BLaER1 treated with 17β-estradiol and CSF1 and Interleukin-3, amounts not matched to agents 10 nM and 100 nM (cell line): ENCODE data around the gene LANCL1.
"Not testable (repeated sequence)": the region's sequence is repeated elsewhere in the genome, so short reads cannot be mapped to it uniquely, and the experiment has no call there.

ENCODE experiments used
- H3K27ac ChIP-seq, 11 experiments: shearing (Covaris generic); formaldehyde crosslinking; 2 replicates each; pipeline ENCODE4 v1.8.1; 2022
- H3K27me3 ChIP-seq, 11 experiments: shearing (Covaris generic); formaldehyde crosslinking; 2 replicates each; pipeline ENCODE4 v1.8.1; 2022
- H3K36me3 ChIP-seq, 11 experiments: shearing (Covaris generic); formaldehyde crosslinking; 2 replicates each; pipeline ENCODE4 v1.8.1; 2022
- H3K4me1 ChIP-seq, 10 experiments: shearing (Covaris generic); formaldehyde crosslinking; 2 replicates each; pipeline ENCODE4 v1.8.1; 2022
- H3K4me2 ChIP-seq, 11 experiments: shearing (Covaris generic); formaldehyde crosslinking; 2 replicates each; pipeline ENCODE4 v1.8.1; 2022
- H3K4me3 ChIP-seq, 10 experiments: shearing (Covaris generic); formaldehyde crosslinking; 2 replicates each; pipeline ENCODE4 v1.8.1; 2022
- H3K9ac ChIP-seq, 11 experiments: shearing (Covaris generic); formaldehyde crosslinking; 2 replicates each; pipeline ENCODE4 v1.8.1; 2022
- H3K9me3 ChIP-seq, 11 experiments: shearing (Covaris generic); formaldehyde crosslinking; replicated peaks in 1 of 11; 2 replicates each; pipeline ENCODE4 v1.8.1; 2022
- H4K20me1 ChIP-seq, 11 experiments: shearing (Covaris generic); formaldehyde crosslinking; 2 replicates each; pipeline ENCODE4 v1.8.1; 2022
- Cebpa-rat ChIP-seq, 11 experiments: shearing (Covaris generic); IDR thresholded peaks; 2 replicates each; pipeline ENCODE4 v1.8.1; 2022

Gene LANCL1

GRCh38 chr2:210432633-210433032 lies 43.9 kb downstream of the LANCL1 start:
- no peak for TF ChIP-seq Cebpa-rat (IDR thresholded peaks at IDR 0.05)
- H3K27me3 ChIP-seq, result no peaks in the 10 kb centered on the region
- H3K4me2 ChIP-seq, result no peak overlapping the region
- peaks cover 49 to 100% (median 93%) of the 10 kb centered on the region in 11 experiments for H3K36me3 ChIP-seq
- no peak overlapping the region for H3K9ac ChIP-seq
- H3K4me1 ChIP-seq, result no peaks in the 10 kb centered on the region
- peaks cover 13 to 33% (median 25%) of the 10 kb centered on the region in 11 experiments for H3K9me3 ChIP-seq
- H4K20me1 ChIP-seq, result no peaks in the 10 kb centered on the region
- H3K4me3 ChIP-seq, result no peak overlapping the region
- no peak overlapping the region for H3K27ac ChIP-seq

GRCh38 chr2:210429403-210430137 lies 47.0 kb downstream of the LANCL1 start:
- H3K27me3 ChIP-seq, result no peaks in the 10 kb centered on the region; a peak in 1 of 22 replicates
- peaks cover 44 to 64% (median 56%) of the 10 kb centered on the region in 11 experiments for H3K9me3 ChIP-seq
- peak overlapping the region in 1 of 11 experiments; percentile 11; a peak in 1 of 22 replicates for H3K27ac ChIP-seq
- no peaks in the 10 kb centered on the region for H3K4me1 ChIP-seq
- no peak for TF ChIP-seq Cebpa-rat (IDR thresholded peaks at IDR 0.05)
- H3K36me3 ChIP-seq, result peaks cover 27 to 90% (median 76%) of the 10 kb centered on the region in 11 experiments
- no peak overlapping the region for H3K4me3 ChIP-seq
- no peak overlapping the region for H3K4me2 ChIP-seq
- no peaks in the 10 kb centered on the region for H4K20me1 ChIP-seq
- no peak overlapping the region for H3K9ac ChIP-seq

GRCh38 chr2:210428393-210429179 lies 48.0 kb downstream of the LANCL1 start:
- H3K27me3 ChIP-seq, result no peaks in the 10 kb centered on the region; a peak in 1 of 22 replicates
- no peak overlapping the region for H3K9ac ChIP-seq
- H3K4me1 ChIP-seq, result no peaks in the 10 kb centered on the region
- peaks cover 21 to 80% (median 69%) of the 10 kb centered on the region in 11 experiments for H3K36me3 ChIP-seq
- no peak for TF ChIP-seq Cebpa-rat (IDR thresholded peaks at IDR 0.05)
- H3K27ac ChIP-seq, result no peak overlapping the region; a peak in 1 of 22 replicates
- no peaks in the 10 kb centered on the region for H4K20me1 ChIP-seq
- H3K4me2 ChIP-seq, result no peak overlapping the region
- H3K9me3 ChIP-seq, result peaks cover 54 to 74% (median 66%) of the 10 kb centered on the region in 11 experiments
- H3K4me3 ChIP-seq, result no peak overlapping the region

DNA sequence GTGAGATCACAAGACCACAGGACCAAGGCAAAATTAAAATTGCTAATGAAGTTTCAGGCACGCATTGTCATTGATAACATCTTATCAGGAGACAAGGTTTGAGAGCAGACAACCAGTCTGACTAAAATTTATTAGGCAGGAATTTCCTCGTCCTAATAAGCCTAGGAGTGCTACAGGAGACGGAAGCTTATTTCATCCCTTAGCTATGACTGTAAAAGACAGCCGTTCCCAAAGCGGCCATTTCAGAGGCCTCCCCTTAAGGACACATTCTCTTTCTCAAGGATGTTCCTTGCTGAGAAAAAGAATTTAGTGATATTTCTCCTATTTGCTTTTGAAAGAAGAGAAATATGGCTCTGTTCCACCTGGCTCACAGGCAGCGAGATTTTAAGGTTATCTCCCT lies 49.2 kb downstream of the LANCL1 start:
- H3K9ac ChIP-seq, H3K27me3 ChIP-seq, H3K4me2 ChIP-seq, H4K20me1 ChIP-seq, H3K4me1 ChIP-seq, H3K27ac ChIP-seq: not testable (repeated sequence)
- Histone ChIP-seq H3K4me3 (0 out of 20 replicates have a peak overlapping the region, but pooled peaks of 1 of the 10 experiments have one; percentile 3), H3K9me3 (peaks cover 56 to 78% (median 68%) of the 10 kb centered on the region in 11 experiments), H3K36me3 (peaks cover 21 to 67% (median 57%) of the 10 kb centered on the region in 11 experiments)

DNA sequence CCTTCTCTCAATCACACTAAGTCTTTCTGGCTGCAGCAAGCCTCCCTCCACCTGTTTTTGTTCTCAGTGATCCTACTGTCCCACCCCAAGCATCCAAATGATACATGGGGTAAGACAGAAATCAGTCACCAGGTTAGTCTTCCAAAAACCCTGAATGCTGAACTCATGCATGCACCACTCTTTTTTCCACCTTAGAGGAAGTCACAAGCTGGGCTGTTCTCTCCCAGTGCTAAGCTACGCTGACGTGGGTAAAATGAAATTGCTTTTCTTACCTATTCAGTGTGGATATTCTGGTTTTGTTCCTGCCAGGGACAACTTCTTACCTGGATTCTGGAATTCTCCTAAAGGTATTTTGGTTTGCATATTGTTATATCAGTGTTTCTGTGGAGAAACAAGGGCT lies 54.2 kb downstream of the LANCL1 start:
- no peak overlapping the region for H3K4me3 ChIP-seq
- H3K9me3 ChIP-seq, result peaks cover 39 to 44% (median 40%) of the 10 kb centered on the region in 11 experiments
- peak overlapping the region in 4 of 11 experiments; percentile 3 to 24 (median 4); a peak in 3 of 22 replicates for H3K27ac ChIP-seq
- no peaks in the 10 kb centered on the region; a peak in 1 of 22 replicates for H3K27me3 ChIP-seq
- no peak overlapping the region for H3K9ac ChIP-seq
- H3K4me1 ChIP-seq, result peaks cover 0 to 15% (median 12%) of the 10 kb centered on the region in 10 experiments; a peak in 14 of 20 replicates
- TF ChIP-seq Cebpa-rat (IDR thresholded peaks at IDR 0.05), result no peak
- peak overlapping the region in 9 of 11 experiments; percentile 25 to 72 (median 38); a peak in 15 of 22 replicates for H3K4me2 ChIP-seq
- H4K20me1 ChIP-seq, result no peaks in the 10 kb centered on the region
- peaks cover 0 to 19% (median 11%) of the 10 kb centered on the region in 11 experiments; a peak in 15 of 22 replicates for H3K36me3 ChIP-seq

- H3K4me2 ChIP-seq, result peak overlapping the region in 9 of 11 experiments; percentile 25 to 72 (median 38); a peak in 16 of 22 replicates
- no peak for TF ChIP-seq Cebpa-rat (IDR thresholded peaks at IDR 0.05)
- H3K27me3 ChIP-seq, result no peaks in the 10 kb centered on the region
- H3K4me3 ChIP-seq, result no peak overlapping the region
- peaks cover 0 to 15% (median 12%) of the 10 kb centered on the region in 10 experiments; a peak in 14 of 20 replicates for H3K4me1 ChIP-seq
- no peak overlapping the region for H3K9ac ChIP-seq
- peaks cover 34 to 39% (median 36%) of the 10 kb centered on the region in 11 experiments for H3K9me3 ChIP-seq
- peak overlapping the region in 5 of 11 experiments; percentile 3 to 29 (median 5); a peak in 4 of 22 replicates for H3K27ac ChIP-seq
- H3K36me3 ChIP-seq, result peaks cover 0 to 15% (median 7%) of the 10 kb centered on the region in 11 experiments; a peak in 10 of 22 replicates
- H4K20me1 ChIP-seq, result no peaks in the 10 kb centered on the region
These were observed 54.6 kb downstream of the LANCL1 start for GRCh38 chr2:210421916-210422315.

DNA sequence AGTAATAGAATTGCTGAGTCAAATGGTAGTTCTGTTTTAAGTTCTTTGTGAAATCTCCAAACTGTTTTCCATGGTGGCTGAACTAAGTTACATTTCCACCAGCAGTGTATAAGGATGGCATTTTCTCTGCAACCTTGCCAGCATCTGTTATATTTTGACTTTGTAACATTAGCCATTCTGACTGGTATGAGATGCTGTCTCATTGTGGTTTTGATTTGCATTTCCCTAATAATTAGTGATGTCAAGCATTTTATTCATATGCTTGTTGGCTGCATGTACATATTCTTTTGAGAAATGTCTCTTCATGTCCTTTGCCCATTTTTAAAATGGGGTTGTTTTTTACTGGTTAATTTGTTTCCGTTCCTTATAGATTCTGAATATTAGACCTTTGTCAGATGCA lies 63.9 kb downstream of the LANCL1 start:
- no peak overlapping the region for H3K4me3 ChIP-seq
- peaks cover 0 to 10% (median 0%) of the 10 kb centered on the region in 11 experiments; a peak in 3 of 22 replicates for H3K9me3 ChIP-seq
- peaks cover 0 to 6% (median 0%) of the 10 kb centered on the region in 10 experiments; a peak in 1 of 20 replicates for H3K4me1 ChIP-seq
- no peak overlapping the region for H3K4me2 ChIP-seq
- TF ChIP-seq Cebpa-rat (IDR thresholded peaks at IDR 0.05), result no peak
- no peaks in the 10 kb centered on the region for H3K36me3 ChIP-seq
- H3K9ac ChIP-seq, result no peak overlapping the region
- H4K20me1 ChIP-seq, result no peaks in the 10 kb centered on the region
- H3K27ac ChIP-seq, result no peak overlapping the region
- H3K27me3 ChIP-seq, result no peaks in the 10 kb centered on the region

- H3K4me3 ChIP-seq, result no peak overlapping the region
- H3K36me3 ChIP-seq, result no peaks in the 10 kb centered on the region
- no peak overlapping the region for H3K9ac ChIP-seq
- TF ChIP-seq Cebpa-rat (IDR thresholded peaks at IDR 0.05), result no peak
- no peaks in the 10 kb centered on the region for H4K20me1 ChIP-seq
- H3K27ac ChIP-seq, result no peak overlapping the region
- no peaks in the 10 kb centered on the region for H3K27me3 ChIP-seq
- H3K9me3 ChIP-seq, result peaks cover 0 to 10% (median 0%) of the 10 kb centered on the region in 11 experiments; a peak in 4 of 22 replicates
- no peak overlapping the region for H3K4me2 ChIP-seq
- H3K4me1 ChIP-seq, result peaks cover 0 to 6% (median 0%) of the 10 kb centered on the region in 10 experiments; a peak in 1 of 20 replicates
These were observed 66.0 kb downstream of the LANCL1 start for GRCh38 chr2:210410542-210410941.
